ENCODE measurements around the gene P3H3. TPM values are rescaled to one million over a fixed set of nuclear protein-coding genes. Genes with fewer than 3 reads are reported as not detected.

The P3H3 gene
- total and polyA plus RNA-seq, 2 experiments from 2014 or later = 16.4 to 38.2 TPM

GRCh38 chr12:6822426-6823135, 5.6 kb upstream of the P3H3 start (continued):
- TF ChIP-seq CTCF (conservative IDR thresholded peaks at IDR 0.05; ENCODE audit: low read depth in 2 of 2) = no peak
- TF ChIP-seq POLR2AphosphoS5 (IDR thresholded peaks at IDR 0.05; ENCODE audit: low read depth) = no peak
- no peak for TF ChIP-seq ZNF331 (CRISPR knock-in tag; IDR thresholded peaks at IDR 0.05; ENCODE audit: low read depth)
- TF ChIP-seq ZNF462 (CRISPR knock-in tag; IDR thresholded peaks at IDR 0.05) = no peak
- no peak for TF ChIP-seq EZH2phosphoT487 (IDR thresholded peaks at IDR 0.05; ENCODE audit: unreplicated experiment)
